OCI-LY7 (cell line): ENCODE measurements around the gene CPT2. TPM values are rescaled to one million over a fixed set of nuclear protein-coding genes. Genes with fewer than 3 reads are reported as not detected.

Experiments
- BruUV-seq: library from RNA; stranded (reverse); fragments of 400-500 nt; replicated peaks from 2 replicates; lab custom pipeline; 2021; lab: Mats Ljungman, UMichigan
- CTCF ChIA-PET: fragments of 300-600 bp; sonication (Branson Sonifier 250); formaldehyde crosslinking; loops from one replicate; lab custom pipeline; 2022; ENCODE audit warnings: antibody characterized with exemption; ENCODE audit not compliant: unreplicated experiment; lab: Charles Lee
- POLR2A ChIA-PET: fragments of 300-600 bp; sonication (Branson Sonifier 250); formaldehyde crosslinking; loops from one replicate; lab custom pipeline; 2022; ENCODE audit warnings: antibody characterized with exemption; lab: Charles Lee
- DNase-seq: peaks from one replicate; pipeline ENCODE4 v3.0.0-alpha.2; 2015; ENCODE audit warnings: low spot score
- H2AFZ ChIP-seq: fragments of 200-600 bp; sonication (generic), shearing (Covaris generic); 2 replicates; pipeline ENCODE4 v1.6.1; 2014; ENCODE audit warnings: mild to moderate bottlenecking, antibody characterized with exemption, low read length, moderate library complexity
- H3K27ac ChIP-seq: fragments of 200-600 bp; sonication (generic); 2 replicates; pipeline ENCODE4 v1.5.1; 2014; ENCODE audit warnings: mixed run types, low read depth, mild to moderate bottlenecking, moderate library complexity, low read length, inconsistent platforms; ENCODE audit not compliant: poor library complexity, severe bottlenecking
- H3K36me3 ChIP-seq: fragments of 200-600 bp; sonication (generic); 2 replicates; pipeline ENCODE4 v1.6.1; 2014; ENCODE audit warnings: mild to moderate bottlenecking, antibody characterized with exemption, low read length, moderate library complexity, mixed read lengths; ENCODE audit not compliant: insufficient read depth
- H3K4me1 ChIP-seq: fragments of 200-600 bp; sonication (generic); 2 replicates; pipeline ENCODE4 v1.5.1; 2014; ENCODE audit warnings: mild to moderate bottlenecking, low read length; ENCODE audit not compliant: insufficient read depth, poor library complexity, severe bottlenecking
- H3K4me2 ChIP-seq: fragments of 200-600 bp; sonication (generic); 2 replicates; pipeline ENCODE4 v1.6.1; 2014; ENCODE audit warnings: mild to moderate bottlenecking, low read length
- H3K4me3 ChIP-seq: fragments of 200-600 bp; sonication (generic); 2 replicates; pipeline ENCODE4 v1.5.1; 2014; ENCODE audit warnings: mild to moderate bottlenecking, low read depth, low read length; ENCODE audit not compliant: poor library complexity, severe bottlenecking
- H3K79me2 ChIP-seq: fragments of 200-600 bp; sonication (generic); 2 replicates; pipeline ENCODE4 v1.6.1; 2016; ENCODE audit warnings: low read depth, mild to moderate bottlenecking, low read length, moderate library complexity, mixed read lengths; ENCODE audit not compliant: insufficient read depth
- H3K9me2 ChIP-seq: fragments of 200-600 bp; sonication (generic); 2 replicates; pipeline ENCODE4 v1.6.1; 2016; ENCODE audit warnings: mild to moderate bottlenecking, low read length, mixed read lengths; ENCODE audit not compliant: insufficient read depth
- H3K9me3 ChIP-seq: fragments of 200-600 bp; sonication (generic); 2 replicates; pipeline ENCODE4 v1.6.1; 2014; ENCODE audit warnings: mild to moderate bottlenecking, mixed run types, low read length, mixed read lengths
- H4K20me1 ChIP-seq: fragments of 200-600 bp; sonication (generic); 2 replicates; pipeline ENCODE4 v1.6.1; 2014; ENCODE audit warnings: mild to moderate bottlenecking, antibody characterized with exemption, low read length, moderate library complexity, mixed read lengths; ENCODE audit not compliant: insufficient read depth
- EZH2phosphoT487 ChIP-seq: fragments of 200-600 bp; sonication (generic); IDR thresholded peaks from 2 replicates; pipeline ENCODE4 v1.6.1; 2018; ENCODE audit warnings: low read depth, borderline replicate concordance, mild to moderate bottlenecking, mixed run types, antibody characterized with exemption, low read length, moderate library complexity, mixed read lengths
- intact Hi-C: fragments of 100-400 bp; cut with micrococcal nuclease; formaldehyde crosslinking; loops from one replicate; pipeline ENCODE4 v1.10.0; 2022; ENCODE audit not compliant: unreplicated experiment
- total RNA-seq, 2 experiments: library from RNA; depleted of rRNA in 1 of 2; stranded (reverse); fragments of >200 nt in 1 of 2; shearing (Covaris generic) in 1 of 2; gene quantifications; 2 replicates each; pipeline ENCODE4 v1.2.3, GENCODE V29; 2014 to 2022
- TF ChIP-seq, protein P1 (sequence below): fragments of 200-600 bp; sonication (generic); conservative IDR thresholded peaks from 2 replicates; pipeline ENCODE4 v1.5.1; 2014; ENCODE audit warnings: mild to moderate bottlenecking, antibody characterized with exemption, low read length, moderate library complexity, mixed read lengths

CPT2 gene
- total RNA-seq, 2 experiments from 2014 or later: 19.9 to 26.6 TPM

- H3K79me2 ChIP-seq: peaks cover 8% of the 10 kb centered on the region; the same call in 1 of the 2 replicates
- H3K4me2 ChIP-seq: peak overlapping the region; percentile 91
- POLR2A ChIA-PET: interaction anchor here (0.6 to 1.3 kb wide), 8 partner anchors 8 to 80 kb away, joined by 3 to 4 read pairs (median 4); no protein-coding TSS in a partner anchor
- peaks cover 29% of the 10 kb centered on the region for H3K36me3 ChIP-seq
- H4K20me1 ChIP-seq: no peaks in the 10 kb centered on the region
- peak overlapping the region; percentile 80 for H3K4me3 ChIP-seq
- peak overlapping the region; percentile 67 for H3K27ac ChIP-seq
- CTCF ChIA-PET: no interaction called here
- peaks cover 13% of the 10 kb centered on the region for H3K4me1 ChIP-seq
- peak overlapping the region; percentile 50; the same call in 1 of the 2 replicates for H2AFZ ChIP-seq
- BruUV-seq: TSS peak; percentile 98
- no peaks in the 10 kb centered on the region for H3K9me3 ChIP-seq
- DNase-seq: no peak
- TF ChIP-seq, protein P1, sequence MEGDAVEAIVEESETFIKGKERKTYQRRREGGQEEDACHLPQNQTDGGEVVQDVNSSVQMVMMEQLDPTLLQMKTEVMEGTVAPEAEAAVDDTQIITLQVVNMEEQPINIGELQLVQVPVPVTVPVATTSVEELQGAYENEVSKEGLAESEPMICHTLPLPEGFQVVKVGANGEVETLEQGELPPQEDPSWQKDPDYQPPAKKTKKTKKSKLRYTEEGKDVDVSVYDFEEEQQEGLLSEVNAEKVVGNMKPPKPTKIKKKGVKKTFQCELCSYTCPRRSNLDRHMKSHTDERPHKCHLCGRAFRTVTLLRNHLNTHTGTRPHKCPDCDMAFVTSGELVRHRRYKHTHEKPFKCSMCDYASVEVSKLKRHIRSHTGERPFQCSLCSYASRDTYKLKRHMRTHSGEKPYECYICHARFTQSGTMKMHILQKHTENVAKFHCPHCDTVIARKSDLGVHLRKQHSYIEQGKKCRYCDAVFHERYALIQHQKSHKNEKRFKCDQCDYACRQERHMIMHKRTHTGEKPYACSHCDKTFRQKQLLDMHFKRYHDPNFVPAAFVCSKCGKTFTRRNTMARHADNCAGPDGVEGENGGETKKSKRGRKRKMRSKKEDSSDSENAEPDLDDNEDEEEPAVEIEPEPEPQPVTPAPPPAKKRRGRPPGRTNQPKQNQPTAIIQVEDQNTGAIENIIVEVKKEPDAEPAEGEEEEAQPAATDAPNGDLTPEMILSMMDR: no peak
- TF ChIP-seq EZH2phosphoT487: no peak
- intact Hi-C loops: loop anchor here (1.0 kb wide), 1 partner anchor 105 kb away; no protein-coding TSS in a partner anchor
- H3K9me2 ChIP-seq: no peaks in the 10 kb centered on the region
These were observed 24.3 kb downstream of the CPT2 start for GRCh38 chr1:53220962-53221286.

DNA sequence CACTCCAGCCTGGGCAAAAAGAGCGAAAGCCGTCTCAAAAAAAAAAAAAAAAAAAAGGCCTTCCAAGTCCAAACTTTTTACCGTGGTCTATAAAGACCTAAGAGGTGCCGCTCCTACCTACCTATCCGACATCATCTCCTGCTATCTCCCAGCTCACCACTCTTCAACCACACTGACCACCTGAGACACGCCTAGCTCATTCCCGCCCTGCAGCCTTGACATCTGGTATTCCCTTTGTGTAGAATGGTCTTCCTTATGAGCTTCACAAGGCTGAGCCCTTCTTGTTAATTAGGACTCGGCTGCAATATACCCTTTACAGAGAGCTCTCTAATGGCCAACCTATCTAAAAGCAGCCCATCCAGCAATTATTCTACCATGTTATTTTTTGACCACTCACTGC lies 41.0 kb downstream of the CPT2 start:
- H3K27ac ChIP-seq: no peak overlapping the region
- CTCF ChIA-PET: no interaction called here

More for the DNA sequence above, 41.0 kb downstream of the CPT2 start:
- no peaks in the 10 kb centered on the region for H3K9me2 ChIP-seq
- H3K36me3 ChIP-seq: peaks cover 39% of the 10 kb centered on the region
- H3K9me3 ChIP-seq: no peaks in the 10 kb centered on the region
- H3K4me1 ChIP-seq: peaks cover 27% of the 10 kb centered on the region
- intact Hi-C loops: no loop called here
- BruUV-seq: no TSS peak
- 0 out of 2 replicates have a peak, but pooled peaks cover 3% of the 10 kb centered on the region for H4K20me1 ChIP-seq
- POLR2A ChIA-PET: interaction anchor here (0.7 kb wide), 2 partner anchors 221 to 736 kb away, joined by 3 to 5 read pairs; no protein-coding TSS in a partner anchor
- peak overlapping the region; percentile 84; the same call in 1 of the 2 replicates for H2AFZ ChIP-seq
- peak overlapping the region; percentile 85 for H3K4me3 ChIP-seq
- no peak for TF ChIP-seq EZH2phosphoT487
- TF ChIP-seq, protein P1: no peak
- DNase-seq: no peak
- H3K4me2 ChIP-seq: peak overlapping the region; percentile 92
- H3K79me2 ChIP-seq: peaks cover 26% of the 10 kb centered on the region
